Stimulated activated CD4-positive, alpha-beta T cell treated with anti-CD3 and anti-CD28 coated beads, Interleukin-4, amount 100 ng/mL, for 24 hours (primary cell): Measurements from ENCODE around the gene NR1H4.
"Not testable (repeated sequence)": the region's sequence is repeated elsewhere in the genome, so short reads cannot be mapped to it uniquely, and the experiment has no call there.

Experiments
- DNase-seq: peaks from one replicate; pipeline ENCODE4 v3.0.0-alpha.2; 2020

NR1H4 gene

DNA sequence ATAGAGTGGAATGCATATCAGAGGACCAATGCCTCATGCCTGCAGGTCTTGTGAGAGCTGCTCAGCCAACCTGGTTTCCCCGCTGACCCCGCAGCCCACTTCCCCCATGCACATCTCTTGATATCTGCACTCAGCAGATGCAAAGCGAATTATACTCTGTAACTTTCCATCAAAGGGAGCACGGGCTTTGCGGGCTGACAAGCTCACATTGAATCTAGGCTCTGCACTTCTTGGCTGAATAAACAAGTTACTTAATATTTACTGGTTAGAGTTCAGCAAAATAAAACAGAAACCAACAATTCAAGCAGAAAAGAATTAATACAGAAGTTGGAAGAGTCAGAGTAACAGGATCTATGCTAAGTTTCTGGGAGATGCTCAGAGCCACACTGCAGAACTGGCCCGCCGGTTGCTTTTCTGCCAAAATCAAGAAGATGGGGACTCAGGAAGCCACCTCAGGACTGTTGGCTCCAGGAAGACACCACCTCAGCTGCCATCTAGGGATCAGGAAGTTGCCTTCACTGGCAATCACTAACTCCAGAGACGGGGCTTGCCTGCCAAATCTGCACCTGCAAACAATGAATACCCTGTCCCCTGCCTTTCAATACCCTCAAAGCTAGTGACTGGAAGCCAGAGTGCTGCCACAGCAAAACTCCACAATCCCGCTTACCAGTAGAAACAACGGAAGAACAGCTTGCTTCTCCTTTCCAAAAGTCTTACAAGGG lies 46.5 kb downstream of the NR1H4 start:
- no peak for DNase-seq

DNA sequence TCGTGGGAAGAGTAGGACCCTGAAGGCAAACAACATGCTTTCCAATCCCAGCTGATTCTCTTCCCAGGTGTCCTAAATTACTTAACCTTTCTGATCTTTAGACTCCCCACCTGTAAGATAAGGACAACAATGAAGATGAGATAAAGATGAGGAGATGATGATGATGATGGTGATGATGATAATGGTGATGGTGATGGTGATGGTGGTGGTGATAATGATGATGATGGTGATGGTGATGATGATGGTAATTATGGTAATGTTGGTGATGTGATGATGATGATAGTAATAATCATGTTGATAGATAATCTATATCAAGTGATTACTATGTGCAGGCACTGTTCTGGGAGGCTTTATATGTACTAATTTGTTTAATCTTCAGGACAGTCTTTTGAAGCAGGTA lies 48.3 kb downstream of the NR1H4 start:
- DNase-seq, result no peak

DNA sequence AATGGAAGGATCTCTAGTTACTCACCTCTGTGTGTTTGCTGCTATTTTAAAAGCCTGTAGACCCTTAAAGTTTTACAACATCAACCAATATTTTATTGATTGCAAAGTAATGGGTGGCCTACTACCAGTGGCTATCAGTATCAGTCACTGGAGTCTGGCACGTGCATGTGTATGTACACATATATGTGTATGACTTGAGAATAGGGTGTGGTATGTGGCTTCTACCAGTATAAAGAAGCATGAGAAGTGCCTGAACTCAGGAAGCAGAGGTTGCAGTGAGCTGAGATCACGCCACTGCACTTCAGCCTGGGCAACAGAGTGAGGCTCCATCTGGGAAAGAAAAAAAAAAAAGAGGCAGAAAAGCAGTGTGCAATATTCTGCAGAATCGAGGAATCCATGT lies 54.4 kb downstream of the NR1H4 start:
- DNase-seq, result no peak

DNA sequence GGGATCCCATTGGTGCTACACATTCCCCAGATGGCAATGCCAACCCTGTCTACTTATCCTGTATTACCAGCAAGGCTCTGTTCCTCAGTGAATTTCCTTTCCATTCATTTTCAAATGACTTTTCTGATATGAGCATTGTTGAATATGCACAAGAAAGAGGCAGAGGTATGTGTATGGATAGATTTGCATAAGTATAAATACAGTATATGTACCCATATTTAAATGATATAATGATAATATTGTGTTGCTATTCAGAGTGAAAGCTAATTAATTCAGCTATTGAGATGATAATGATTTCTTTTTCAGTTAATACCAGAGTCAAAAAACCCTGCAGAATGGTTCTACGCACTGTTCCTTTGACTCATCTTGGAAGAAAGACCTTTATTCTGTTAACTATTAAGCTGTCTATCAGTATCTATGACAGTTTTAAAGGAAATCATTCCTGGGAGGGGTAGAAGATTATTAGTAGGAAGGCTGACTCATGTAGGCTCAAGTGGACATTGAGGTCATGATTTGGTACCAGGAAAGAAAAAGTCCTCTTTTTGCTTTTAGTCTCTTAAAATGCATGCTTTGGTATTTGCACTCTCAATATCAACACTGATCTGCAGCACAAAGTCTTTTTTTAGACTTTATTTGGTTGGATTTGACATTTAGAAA lies 54.9 kb downstream of the NR1H4 start:
- DNase-seq, result no peak

DNA sequence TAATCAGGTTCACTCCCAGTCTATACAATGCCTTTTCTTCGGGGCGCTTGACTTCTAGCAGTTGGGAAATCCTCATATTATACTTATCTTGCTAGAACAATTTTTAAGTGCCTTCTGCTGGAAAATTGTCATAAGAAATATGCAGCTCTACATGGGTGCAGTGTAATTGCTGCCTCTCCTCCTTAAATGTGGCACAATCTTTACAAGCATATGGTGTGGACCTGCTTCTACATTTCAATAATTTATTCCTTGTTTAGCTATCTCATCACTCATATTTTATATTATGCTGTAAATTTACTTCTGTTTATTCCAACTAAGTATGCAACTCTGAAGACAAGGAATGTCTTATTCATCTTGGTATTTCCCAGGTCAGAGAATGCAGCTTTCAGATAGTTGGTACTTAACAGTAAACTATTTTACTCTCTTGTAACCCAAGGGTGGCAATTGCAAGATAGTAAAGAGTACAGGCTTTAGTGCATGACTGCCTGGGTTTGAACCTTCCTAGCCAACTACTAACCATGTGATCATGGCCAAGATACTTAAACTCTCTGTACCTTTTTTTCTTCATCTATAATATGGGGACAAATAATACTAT lies 56.2 kb downstream of the NR1H4 start:
- DNase-seq, result no peak

DNA sequence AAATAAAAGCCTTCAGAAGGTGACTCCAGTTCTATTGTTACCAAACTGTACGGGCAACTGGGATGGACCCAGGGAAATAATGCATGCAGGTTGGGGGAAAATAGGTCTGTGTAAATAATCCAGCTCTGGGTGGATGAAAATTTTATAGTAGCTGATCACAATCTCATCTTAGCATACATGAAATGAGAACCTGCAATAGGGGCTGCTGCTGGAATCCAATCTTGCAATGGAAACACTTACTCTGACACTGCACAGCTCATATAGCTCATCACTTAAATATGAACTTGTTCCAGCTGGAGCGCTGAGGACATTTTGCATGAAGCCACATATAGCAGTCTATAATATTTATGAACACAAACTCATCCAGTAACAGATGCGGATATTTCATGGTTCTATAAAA lies 59.7 kb downstream of the NR1H4 start:
- no peak for DNase-seq

DNA sequence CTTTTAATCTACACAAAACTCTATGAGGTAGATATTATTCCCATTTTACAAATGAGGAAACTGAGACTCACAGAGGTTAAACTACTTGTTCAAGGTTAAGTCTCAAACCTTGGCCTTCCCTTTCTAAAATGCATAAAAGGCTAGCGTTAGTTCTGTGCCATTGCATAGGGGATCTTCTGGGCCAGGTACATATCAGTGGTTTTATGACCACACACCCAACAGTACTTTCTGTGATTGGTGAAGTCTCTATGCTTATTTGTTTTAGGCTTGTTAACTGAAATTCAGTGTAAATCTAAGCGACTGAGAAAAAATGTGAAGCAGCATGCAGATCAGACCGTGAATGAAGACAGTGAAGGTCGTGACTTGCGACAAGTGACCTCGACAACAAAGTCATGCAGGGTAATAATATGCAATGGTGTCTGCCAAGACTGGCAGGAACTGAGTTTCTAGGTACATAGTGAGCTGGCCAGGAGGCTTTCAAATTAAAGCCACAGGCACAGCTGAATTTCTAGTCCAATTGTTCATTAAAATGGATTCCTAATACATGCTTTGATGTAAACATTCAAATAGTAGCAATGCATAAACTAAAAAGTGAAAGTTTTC lies 61.1 kb downstream of the NR1H4 start:
- DNase-seq, result no peak

DNA sequence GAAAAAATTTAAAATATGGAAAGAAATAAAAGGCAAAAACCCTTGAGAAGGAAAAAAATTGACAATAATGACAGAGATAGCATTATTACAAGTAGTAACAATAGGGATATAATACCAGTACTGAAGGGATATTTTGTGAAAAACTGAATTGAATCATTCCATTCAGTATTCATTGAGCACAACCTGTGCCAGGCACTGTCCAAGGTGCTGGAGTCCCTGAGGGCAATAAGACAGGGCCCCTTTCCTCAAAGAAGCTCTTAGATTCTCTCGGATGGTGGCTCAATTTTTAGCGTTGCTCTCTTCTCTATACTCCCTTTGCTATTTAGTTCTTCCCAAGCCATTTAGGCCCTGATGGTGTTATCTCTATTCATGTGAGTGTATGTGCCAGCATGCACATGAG lies 65.5 kb downstream of the NR1H4 start:
- no peak for DNase-seq

DNA sequence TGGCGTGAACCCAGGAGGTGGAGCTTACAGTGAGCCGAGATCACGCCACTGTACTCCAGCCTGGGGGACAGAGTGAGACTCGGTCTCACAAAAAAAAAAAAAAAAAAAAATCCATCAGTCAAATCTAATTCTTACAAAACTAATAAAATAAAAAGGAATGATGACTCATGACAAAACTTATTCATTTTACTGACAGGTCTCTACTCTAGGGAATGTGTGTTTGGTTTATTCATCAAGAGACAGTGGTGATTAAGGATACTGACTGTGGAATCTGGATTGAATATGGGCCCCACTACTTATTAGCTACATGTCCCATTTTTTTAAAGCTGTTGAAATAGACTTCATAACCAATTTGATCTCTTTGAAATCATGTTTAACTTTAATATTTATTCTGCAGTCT lies 70.5 kb downstream of the NR1H4 start:
- DNase-seq, result no peak

DNA sequence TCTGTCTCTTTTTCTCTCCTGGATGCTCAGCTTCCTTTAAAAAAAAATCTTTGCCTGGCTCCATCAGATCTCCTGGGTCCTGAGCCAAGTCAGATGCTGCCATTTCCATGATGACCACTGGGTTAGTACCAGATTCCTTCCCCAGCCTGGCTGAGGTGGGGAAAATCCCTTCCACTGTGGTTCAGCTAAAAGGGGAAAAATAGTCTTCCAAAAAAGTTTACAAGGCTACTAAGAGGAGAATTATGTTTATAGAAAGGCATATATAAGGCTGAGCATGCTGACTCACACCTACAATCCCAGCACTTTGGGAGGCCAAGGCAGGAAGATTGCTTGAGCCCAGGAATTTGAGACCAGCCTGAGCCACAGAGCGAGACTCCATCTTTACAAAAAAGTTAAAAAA lies 71.4 kb downstream of the NR1H4 start:
- no peak for DNase-seq

DNA sequence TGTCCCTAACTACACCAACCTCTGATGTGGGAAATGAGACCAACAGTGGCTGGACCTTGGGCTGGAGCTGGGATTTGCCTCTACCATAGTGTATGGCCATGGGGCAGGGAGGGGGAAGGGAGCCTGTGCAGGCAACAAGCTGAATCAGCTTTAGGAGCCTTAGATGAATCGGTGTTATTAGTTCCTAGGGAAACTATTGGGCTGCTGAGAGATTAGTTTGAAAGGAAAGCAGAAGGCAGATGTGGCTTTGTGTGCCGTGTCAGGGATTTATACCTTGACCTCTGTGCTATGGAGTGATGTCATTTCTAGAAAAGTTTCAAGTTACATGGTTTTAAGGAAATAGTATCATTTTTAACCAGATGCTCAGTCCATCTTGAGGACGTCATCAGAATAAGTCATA lies 80.3 kb downstream of the NR1H4 start:
- no peak for DNase-seq

DNA sequence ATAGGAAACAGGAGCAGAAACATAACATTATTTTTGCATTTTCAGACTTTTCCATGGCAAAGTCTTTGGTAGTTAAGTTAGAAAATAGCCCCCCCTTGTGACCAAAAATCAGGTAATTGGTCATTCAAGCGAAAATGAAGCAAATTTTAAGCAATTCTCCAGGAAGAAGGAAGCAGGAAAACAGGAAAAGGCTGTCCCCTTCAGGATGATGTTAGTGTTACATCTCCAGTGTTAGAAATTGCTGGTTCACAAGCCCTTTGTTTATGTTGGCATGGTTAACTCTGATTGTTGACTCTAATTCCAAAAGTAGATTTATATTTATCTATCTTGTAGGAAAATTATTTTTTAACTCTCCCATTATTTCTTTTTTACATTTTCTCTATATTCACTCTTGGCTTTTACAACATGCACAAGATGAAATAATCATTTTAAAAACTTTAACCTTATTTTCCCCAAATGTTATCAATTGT lies 81.0 kb downstream of the NR1H4 start:
- no peak for DNase-seq

DNA sequence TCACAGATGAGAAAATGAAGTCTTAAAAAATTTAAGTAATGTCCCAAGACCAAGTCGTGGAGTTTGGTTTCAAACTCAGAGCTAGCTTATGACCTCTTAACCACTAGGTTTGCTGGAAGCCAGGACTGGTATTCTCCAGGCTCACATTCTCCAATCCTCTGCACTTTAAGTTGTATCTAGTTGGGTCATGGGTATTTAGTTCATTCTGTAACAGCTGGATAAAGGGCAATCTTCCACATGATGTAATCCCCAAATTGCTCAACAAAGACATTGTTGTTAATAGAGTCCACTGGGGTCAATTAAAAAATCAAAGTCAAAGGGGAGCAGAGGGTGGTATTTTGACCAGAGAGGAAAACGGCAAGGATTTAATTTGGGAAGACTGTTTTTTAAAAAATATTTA lies 82.1 kb downstream of the NR1H4 start:
- DNase-seq, result no peak

DNA sequence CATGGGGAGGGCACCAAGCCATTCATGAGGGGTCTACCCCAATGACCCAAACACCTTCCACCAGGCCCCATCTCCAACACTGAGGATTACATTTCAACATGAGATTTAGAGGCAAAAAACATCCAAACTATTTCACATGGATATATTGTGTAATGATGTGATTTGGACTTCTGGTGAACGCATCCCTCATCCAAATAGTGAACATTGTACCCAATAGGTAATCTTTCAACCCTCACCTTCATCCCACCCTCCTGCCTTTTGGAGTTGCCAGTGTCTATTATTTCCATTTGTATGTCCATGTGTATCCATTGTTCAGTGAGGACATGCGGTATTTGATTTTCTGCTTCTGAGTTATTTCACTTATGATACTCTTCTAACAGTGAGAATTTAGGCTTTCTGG lies 83.7 kb downstream of the NR1H4 start:
- no peak for DNase-seq

DNA sequence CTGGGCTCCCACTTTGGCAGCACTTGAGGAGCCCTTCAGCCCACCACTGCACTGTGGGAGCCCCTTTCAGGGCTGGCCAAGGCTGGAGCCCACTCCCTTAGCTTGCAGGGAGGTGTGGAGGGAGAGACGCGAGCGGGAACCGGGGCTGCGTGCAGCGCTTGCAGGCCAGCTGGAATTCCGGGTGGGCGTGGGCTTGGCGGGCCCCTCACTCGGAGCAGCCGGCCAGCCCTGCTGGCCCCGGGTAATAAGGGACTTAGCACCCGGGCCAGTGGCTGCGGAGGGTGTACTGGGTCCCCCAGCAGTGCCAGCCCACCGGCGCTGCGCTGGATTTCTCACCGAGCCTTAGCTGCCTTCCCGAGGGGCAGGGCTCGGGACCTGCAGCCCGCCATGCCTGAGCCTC lies 85.6 kb downstream of the NR1H4 start:
- not testable (repeated sequence) for DNase-seq

DNA sequence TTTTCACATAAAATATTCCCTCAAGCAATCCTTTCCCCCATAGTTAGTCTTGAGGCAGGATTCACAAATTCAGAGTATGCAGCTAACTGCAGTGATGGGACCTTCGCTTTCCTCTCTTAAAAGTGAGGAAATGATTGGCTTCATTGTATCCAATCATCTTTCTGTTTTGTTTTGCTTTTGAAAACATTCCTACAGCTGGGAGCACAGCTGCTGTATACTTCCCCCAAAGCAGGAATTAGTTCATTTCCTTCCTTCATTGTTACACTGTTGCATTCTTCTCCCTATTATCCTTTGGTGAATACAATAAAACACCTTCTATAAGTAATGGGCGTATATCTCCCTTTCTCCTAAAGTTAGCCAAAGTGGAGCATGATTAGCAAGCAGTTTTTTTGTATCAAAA lies 90.4 kb downstream of the NR1H4 start:
- DNase-seq, result no peak

DNA sequence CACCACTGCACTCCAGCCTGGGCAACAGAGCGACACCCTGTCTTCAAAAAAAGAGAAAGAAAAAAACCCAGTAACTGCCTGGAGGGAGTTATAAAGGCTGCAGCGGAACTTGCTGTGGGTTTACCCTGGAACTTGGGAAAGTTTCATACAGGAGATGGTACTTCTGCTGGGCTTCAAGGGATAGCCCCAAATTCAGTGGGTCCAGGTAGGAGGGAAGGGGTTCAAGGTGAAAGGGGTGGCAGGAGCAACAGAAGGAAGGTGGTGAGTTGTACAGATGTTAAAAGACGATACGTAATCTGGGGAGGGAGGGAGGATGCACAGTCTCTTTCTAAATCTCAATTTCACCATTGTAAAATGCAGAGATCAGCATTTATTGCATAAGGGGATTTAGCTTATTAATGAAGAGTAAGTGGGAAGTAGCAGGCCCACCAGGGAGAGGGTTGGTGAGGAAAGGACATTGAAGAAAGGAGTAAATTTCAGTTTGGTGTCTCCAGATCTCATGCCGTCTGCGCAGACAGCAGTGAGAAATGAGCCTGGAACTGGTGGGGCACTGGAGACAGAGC lies 91.3 kb downstream of the NR1H4 start:
- no peak for DNase-seq

DNA sequence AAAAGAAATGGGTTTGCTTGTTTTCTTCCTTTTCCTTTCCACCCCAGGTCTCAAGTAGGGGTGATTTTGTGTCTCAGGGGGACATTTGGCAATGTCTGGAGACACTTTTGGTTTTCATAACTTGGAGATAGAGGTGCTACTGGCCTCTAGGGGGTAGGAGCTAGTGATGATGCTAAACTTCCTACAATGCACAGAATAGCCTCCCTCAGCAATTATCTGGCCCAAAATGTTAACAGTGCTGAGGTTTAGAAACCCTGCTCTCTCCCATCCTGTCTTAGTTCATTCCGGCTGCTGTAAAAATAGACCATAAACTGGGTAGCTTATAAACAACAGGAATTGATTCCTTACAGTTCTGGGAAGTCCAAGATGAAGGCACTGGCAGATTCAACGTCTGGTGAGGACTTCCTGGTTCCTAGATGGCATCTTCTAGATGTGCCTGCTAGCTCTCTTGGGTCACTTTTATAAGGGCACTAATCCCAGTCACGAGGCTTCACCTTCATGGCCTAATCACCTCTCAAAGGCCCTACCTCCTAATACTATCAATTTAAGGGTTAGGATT lies 92.4 kb downstream of the NR1H4 start:
- DNase-seq, result no peak

DNA sequence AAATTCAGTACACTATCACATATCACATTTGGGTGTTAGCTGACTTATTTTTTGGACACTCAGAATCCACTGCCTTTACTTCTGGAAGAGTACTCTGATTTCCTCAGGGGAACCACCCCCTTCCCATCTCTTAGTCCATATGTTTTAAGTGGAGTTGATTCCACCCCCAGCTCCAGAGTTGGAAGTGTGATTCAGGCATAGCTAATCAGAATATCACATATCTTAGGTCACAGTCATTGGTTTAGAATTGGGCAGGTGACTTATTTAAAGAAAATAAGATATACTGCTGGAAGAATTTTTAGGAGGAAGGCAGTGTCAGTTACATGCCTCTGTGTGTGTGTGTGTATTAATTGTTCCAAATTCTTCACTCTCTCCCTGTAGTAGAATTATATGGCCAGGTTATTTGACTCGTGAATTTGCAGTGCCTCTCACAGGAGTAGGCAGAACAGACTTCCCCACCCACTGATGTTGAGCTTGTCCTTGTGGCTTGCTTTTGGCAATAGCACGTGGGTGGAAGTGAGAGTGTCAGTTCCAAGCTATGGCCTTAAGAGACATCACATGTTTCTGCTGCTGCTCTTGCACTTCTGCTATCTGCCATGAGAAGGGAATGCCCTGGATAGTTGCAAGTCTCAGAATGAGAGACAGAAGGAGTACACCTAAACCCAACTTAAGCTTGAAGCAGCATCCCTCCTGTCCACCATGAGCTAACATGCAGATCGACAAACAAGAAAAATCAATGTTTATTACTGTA lies 93.4 kb downstream of the NR1H4 start:
- DNase-seq, result no peak

DNA sequence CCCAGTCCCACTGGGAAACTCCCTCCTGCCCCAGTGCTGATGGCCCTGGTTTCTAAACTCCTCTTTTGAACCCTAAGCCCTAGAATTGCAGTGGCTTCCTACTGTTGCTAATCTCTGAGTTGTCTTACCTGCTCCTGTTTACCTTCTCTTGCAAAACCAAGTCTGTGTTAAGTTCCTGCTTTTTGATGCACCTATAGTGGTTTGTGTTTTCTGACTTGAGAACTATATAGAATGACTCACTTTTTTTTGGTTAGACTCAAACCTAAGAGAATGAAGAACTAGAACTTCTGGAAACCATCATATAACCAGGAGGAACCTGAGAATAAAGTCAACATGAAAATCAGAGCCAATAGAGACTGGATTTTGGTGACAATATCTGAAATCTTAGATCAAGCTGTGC lies 94.3 kb downstream of the NR1H4 start:
- DNase-seq, result no peak

DNA sequence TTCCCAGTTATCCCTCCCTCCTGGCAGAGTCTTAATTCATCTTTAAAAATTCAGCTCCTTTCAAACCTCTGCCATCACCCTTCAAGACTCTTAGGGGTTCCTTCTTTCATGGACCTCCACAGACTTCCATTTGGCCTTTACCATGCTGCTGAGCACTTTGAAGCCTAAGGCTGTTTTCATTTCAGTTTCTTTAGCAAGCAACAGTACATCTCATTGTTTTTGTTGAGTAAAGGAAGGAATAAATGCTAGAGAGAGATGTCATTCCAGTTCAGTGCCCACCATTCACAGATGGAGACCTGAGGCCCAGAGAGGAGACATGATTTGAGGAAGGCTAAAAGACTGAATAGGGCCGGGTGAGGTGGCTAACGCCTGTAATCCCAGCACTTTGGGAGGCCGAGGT lies 98.5 kb downstream of the NR1H4 start:
- DNase-seq, result no peak
